GM23338 (cell line): ENCODE measurements around the gene ARRB1. TPM values are rescaled to one million over a fixed set of nuclear protein-coding genes. Genes with fewer than 3 reads are reported as not detected.

Experiments used
- ATAC-seq: fragments of 200-7000 bp; cut with Tn5 transposase; 3 replicates; pipeline ENCODE4 v1.9.1; 2020
- DNase-seq: peaks from one replicate; pipeline ENCODE4 v3.0.0-alpha.2; 2015; ENCODE audit warnings: low spot score
- H2AFZ ChIP-seq: fragments of 200-600 bp; sonication (generic); 2 replicates; pipeline ENCODE4 v1.8.0; 2016; ENCODE audit warnings: antibody characterized with exemption, mild to moderate bottlenecking, moderate library complexity
- H3F3A ChIP-seq: fragments of 200-600 bp; sonication (generic); replicated peaks from 2 replicates; pipeline ENCODE4 v1.8.0; 2017; ENCODE audit warnings: antibody characterized with exemption, mixed run types, low read depth
- H3K27ac ChIP-seq: fragments of 200-600 bp; sonication (generic); 2 replicates; pipeline ENCODE4 v1.6.1; 2016; ENCODE audit warnings: low read depth
- H3K27me3 ChIP-seq: fragments of 200-600 bp; sonication (generic); 2 replicates; pipeline ENCODE4 v1.8.0; 2016; ENCODE audit warnings: mild to moderate bottlenecking, mixed run types, moderate library complexity; ENCODE audit not compliant: insufficient read depth
- H3K36me3 ChIP-seq: fragments of 200-600 bp; sonication (generic); 2 replicates; pipeline ENCODE4 v1.8.0; 2016; ENCODE audit warnings: mild to moderate bottlenecking; ENCODE audit not compliant: insufficient read depth
- H3K4me1 ChIP-seq: fragments of 200-600 bp; sonication (generic); 2 replicates; pipeline ENCODE4 v1.8.0; 2016; ENCODE audit warnings: mild to moderate bottlenecking, moderate library complexity; ENCODE audit not compliant: insufficient read depth
- H3K4me2 ChIP-seq: fragments of 200-600 bp; sonication (generic); 2 replicates; pipeline ENCODE4 v1.7.1; 2017; ENCODE audit warnings: mixed run types
- H3K4me3 ChIP-seq: fragments of 200-600 bp; sonication (generic); 2 replicates; pipeline ENCODE4 v1.6.1; 2016; ENCODE audit warnings: mixed run types
- H3K79me2 ChIP-seq: fragments of 200-600 bp; sonication (generic); replicated peaks from 2 replicates; pipeline ENCODE4 v1.8.0; 2017; ENCODE audit warnings: mild to moderate bottlenecking; ENCODE audit not compliant: insufficient read depth
- H3K9me2 ChIP-seq: fragments of 200-600 bp; sonication (generic); 2 replicates; pipeline ENCODE4 v1.8.0; 2017; ENCODE audit not compliant: insufficient read depth
- H4K20me1 ChIP-seq: fragments of 200-600 bp; sonication (generic); replicated peaks from 2 replicates; pipeline ENCODE4 v1.8.0; 2017; ENCODE audit warnings: mild to moderate bottlenecking; ENCODE audit not compliant: insufficient read depth
- H3K27ac Mint-ChIP-seq: 2 replicates; pipeline ENCODE4 v1.8.0; 2020; ENCODE audit warnings: inconsistent platforms, mild to moderate bottlenecking, moderate library complexity, mixed read lengths
- H3K27me3 Mint-ChIP-seq: 3 replicates; pipeline ENCODE4 v1.8.0; 2022; ENCODE audit warnings: low read depth, mild to moderate bottlenecking, moderate library complexity, mixed read lengths, inconsistent platforms; ENCODE audit not compliant: insufficient read depth, poor library complexity
- H3K36me3 Mint-ChIP-seq: 3 replicates; pipeline ENCODE4 v1.8.0; 2021; ENCODE audit warnings: low read depth, mild to moderate bottlenecking, inconsistent platforms, moderate library complexity, mixed read lengths
- H3K4me1 Mint-ChIP-seq: 3 replicates; pipeline ENCODE4 v1.8.0; 2020; ENCODE audit warnings: mild to moderate bottlenecking, inconsistent platforms, mixed read lengths
- H3K4me3 Mint-ChIP-seq: 3 replicates; pipeline ENCODE4 v1.8.0; 2021; ENCODE audit warnings: moderate library complexity, mild to moderate bottlenecking, inconsistent platforms, mixed read lengths
- H3K9me3 Mint-ChIP-seq: 3 replicates; pipeline ENCODE4 v1.8.0; 2020; ENCODE audit warnings: moderate library complexity, mild to moderate bottlenecking, inconsistent platforms, mixed read lengths
- CREB1 ChIP-seq: fragments of 250-450 bp; sonication (Bioruptor Pico); IDR thresholded peaks from 2 replicates; pipeline ENCODE4 v1.5.0; 2020; ENCODE audit warnings: low read depth, mild to moderate bottlenecking, moderate library complexity
- EZH2 ChIP-seq: fragments of 200-600 bp; sonication (generic); IDR thresholded peaks from one replicate; pipeline ENCODE4 v1.8.0; 2017; ENCODE audit warnings: antibody characterized with exemption, mild to moderate bottlenecking, low read depth; ENCODE audit not compliant: unreplicated experiment
- JUNB ChIP-seq: IDR thresholded peaks from one replicate; pipeline ENCODE4 v1.6.1; 2016; ENCODE audit warnings: antibody characterized with exemption; ENCODE audit not compliant: unreplicated experiment
- POLR2AphosphoS5 ChIP-seq: IDR thresholded peaks from 2 replicates; pipeline ENCODE4 v1.6.1; 2016; ENCODE audit warnings: antibody characterized with exemption, low read depth
- STAT1 ChIP-seq: IDR thresholded peaks from one replicate; pipeline ENCODE4 v1.6.1; 2016; ENCODE audit warnings: antibody characterized with exemption; ENCODE audit not compliant: unreplicated experiment
- ZNF114 ChIP-seq: fragments of 250-450 bp; sonication (Bioruptor Pico); IDR thresholded peaks from 2 replicates; pipeline ENCODE4 v1.5.0; 2020; ENCODE audit warnings: mild to moderate bottlenecking, moderate library complexity
- ZNF331 ChIP-seq: fragments of 250-450 bp; sonication (Bioruptor Pico); IDR thresholded peaks from 2 replicates; pipeline ENCODE4 v1.5.0; 2020; ENCODE audit warnings: low read depth, mild to moderate bottlenecking, moderate library complexity
- polyA plus RNA-seq: library from polyadenylated mRNA; unstranded; fragments of >200 nt; fragmentation: Nextera tagmentation; extraction: Ambion mirVana; gene quantifications from 2 replicates; pipeline ENCODE4 v1.2.1, GENCODE V29; 2016
- total RNA-seq: library from RNA; depleted of rRNA; stranded (reverse); fragments of >200 nt; shearing (Covaris generic); gene quantifications from 2 replicates; pipeline ENCODE4 v1.2.3, GENCODE V29; 2014
- TF ChIP-seq, protein P1 (sequence below): IDR thresholded peaks from one replicate; pipeline ENCODE4 v1.6.1; 2018; ENCODE audit warnings: antibody characterized with exemption; ENCODE audit not compliant: unreplicated experiment
- TF ChIP-seq, protein P2 (sequence below): IDR thresholded peaks from 2 replicates; pipeline ENCODE4 v1.6.1; 2016; ENCODE audit warnings: antibody characterized with exemption
- TF ChIP-seq, protein P3 (sequence below), 2 experiments: fragments of 200-600 bp in 1 of 2; sonication (generic) in 1 of 2; conservative IDR thresholded peaks; 2 replicates each; pipeline versions ENCODE4 v1.5.1 to v1.6.1; 2016 to 2017; ENCODE audit warnings: antibody characterized with exemption in 2 of 2, low read depth in 2 of 2, mild to moderate bottlenecking in 2 of 2, moderate library complexity in 1 of 2

The ARRB1 gene
- total and polyA plus RNA-seq, 2 experiments from 2014 or later: 6.3 to 11.1 TPM

DNA sequence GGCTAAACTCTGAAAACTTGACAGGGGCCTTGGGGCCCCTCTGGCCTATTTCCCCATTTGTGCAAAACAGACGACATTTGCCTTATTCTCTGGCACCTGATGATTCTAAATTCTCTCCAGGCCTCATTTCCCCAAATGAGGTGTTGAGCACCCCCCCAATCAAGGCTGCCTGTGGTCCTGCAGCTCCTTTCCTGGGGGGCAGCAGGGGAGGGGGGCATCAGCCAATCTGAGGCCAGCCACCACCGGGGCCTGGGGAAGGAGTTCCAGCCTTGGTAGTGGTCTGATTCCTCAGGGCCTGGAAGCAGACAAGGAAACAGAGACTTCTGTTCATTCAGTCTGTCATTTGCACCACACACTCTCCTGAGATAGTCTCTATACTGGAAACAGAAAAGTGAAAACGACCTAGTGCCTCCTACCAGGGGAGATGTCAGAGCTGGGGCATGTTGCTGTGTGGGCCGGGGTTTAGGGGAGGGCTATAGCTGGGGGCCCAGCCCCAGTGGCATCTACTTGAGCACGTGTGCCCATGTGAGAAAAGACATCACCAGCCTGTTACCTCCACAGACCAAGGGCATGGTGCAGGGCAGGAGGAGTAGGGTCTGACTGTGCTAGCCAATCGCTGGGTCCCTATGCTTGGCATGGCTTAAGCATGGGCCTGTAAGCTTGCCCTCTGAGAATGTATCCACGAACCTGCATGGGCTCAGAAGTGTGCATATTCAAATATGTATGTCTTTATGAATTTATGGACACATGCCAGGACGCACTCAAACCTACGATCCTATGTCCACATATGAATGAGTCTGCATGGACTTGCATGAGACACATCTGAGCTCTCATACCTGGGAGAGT, 112.6 kb downstream of the ARRB1 start:
- Histone ChIP-seq H3F3A (no peaks in the 10 kb centered on the region), H4K20me1 (no peaks in the 10 kb centered on the region), H3K9me2 (no peaks in the 10 kb centered on the region), H3K79me2 (no peaks in the 10 kb centered on the region), H3K4me3 (peak overlapping the region; percentile 26; the same call in 1 of the 2 replicates), H3K4me2 (peak overlapping the region; percentile 88), H2AFZ (no peak overlapping the region), H3K27ac (no peak overlapping the region), H3K36me3 (no peaks in the 10 kb centered on the region), H3K4me1 (peaks cover 19% of the 10 kb centered on the region), H3K27me3 (peaks cover 44% of the 10 kb centered on the region)
- Mint-ChIP-seq H3K9me3 (no peaks in the 10 kb centered on the region), H3K4me1 (peaks cover 44% of the 10 kb centered on the region), H3K4me3 (peak overlapping the region; percentile 77; the same call in 1 of the 3 replicates), H3K27ac (no peak overlapping the region), H3K27me3 (peaks cover 42% of the 10 kb centered on the region), H3K36me3 (no peaks in the 10 kb centered on the region)
- TF ChIP-seq, protein P1, sequence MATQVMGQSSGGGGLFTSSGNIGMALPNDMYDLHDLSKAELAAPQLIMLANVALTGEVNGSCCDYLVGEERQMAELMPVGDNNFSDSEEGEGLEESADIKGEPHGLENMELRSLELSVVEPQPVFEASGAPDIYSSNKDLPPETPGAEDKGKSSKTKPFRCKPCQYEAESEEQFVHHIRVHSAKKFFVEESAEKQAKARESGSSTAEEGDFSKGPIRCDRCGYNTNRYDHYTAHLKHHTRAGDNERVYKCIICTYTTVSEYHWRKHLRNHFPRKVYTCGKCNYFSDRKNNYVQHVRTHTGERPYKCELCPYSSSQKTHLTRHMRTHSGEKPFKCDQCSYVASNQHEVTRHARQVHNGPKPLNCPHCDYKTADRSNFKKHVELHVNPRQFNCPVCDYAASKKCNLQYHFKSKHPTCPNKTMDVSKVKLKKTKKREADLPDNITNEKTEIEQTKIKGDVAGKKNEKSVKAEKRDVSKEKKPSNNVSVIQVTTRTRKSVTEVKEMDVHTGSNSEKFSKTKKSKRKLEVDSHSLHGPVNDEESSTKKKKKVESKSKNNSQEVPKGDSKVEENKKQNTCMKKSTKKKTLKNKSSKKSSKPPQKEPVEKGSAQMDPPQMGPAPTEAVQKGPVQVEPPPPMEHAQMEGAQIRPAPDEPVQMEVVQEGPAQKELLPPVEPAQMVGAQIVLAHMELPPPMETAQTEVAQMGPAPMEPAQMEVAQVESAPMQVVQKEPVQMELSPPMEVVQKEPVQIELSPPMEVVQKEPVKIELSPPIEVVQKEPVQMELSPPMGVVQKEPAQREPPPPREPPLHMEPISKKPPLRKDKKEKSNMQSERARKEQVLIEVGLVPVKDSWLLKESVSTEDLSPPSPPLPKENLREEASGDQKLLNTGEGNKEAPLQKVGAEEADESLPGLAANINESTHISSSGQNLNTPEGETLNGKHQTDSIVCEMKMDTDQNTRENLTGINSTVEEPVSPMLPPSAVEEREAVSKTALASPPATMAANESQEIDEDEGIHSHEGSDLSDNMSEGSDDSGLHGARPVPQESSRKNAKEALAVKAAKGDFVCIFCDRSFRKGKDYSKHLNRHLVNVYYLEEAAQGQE: no peak
- TF ChIP-seq, protein P2, sequence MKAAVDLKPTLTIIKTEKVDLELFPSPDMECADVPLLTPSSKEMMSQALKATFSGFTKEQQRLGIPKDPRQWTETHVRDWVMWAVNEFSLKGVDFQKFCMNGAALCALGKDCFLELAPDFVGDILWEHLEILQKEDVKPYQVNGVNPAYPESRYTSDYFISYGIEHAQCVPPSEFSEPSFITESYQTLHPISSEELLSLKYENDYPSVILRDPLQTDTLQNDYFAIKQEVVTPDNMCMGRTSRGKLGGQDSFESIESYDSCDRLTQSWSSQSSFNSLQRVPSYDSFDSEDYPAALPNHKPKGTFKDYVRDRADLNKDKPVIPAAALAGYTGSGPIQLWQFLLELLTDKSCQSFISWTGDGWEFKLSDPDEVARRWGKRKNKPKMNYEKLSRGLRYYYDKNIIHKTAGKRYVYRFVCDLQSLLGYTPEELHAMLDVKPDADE: no peak
- TF ChIP-seq ZNF331 (CRISPR knock-in tag) (no peak), STAT1 (no peak), JUNB (no peak), EZH2 (no peak), ZNF114 (CRISPR knock-in tag) (no peak), CREB1 (no peak), POLR2AphosphoS5 (no peak)
- TF ChIP-seq, protein P3, sequence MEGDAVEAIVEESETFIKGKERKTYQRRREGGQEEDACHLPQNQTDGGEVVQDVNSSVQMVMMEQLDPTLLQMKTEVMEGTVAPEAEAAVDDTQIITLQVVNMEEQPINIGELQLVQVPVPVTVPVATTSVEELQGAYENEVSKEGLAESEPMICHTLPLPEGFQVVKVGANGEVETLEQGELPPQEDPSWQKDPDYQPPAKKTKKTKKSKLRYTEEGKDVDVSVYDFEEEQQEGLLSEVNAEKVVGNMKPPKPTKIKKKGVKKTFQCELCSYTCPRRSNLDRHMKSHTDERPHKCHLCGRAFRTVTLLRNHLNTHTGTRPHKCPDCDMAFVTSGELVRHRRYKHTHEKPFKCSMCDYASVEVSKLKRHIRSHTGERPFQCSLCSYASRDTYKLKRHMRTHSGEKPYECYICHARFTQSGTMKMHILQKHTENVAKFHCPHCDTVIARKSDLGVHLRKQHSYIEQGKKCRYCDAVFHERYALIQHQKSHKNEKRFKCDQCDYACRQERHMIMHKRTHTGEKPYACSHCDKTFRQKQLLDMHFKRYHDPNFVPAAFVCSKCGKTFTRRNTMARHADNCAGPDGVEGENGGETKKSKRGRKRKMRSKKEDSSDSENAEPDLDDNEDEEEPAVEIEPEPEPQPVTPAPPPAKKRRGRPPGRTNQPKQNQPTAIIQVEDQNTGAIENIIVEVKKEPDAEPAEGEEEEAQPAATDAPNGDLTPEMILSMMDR (conservative IDR thresholded peaks at IDR 0.05; ENCODE audit: low read depth in 2 of 2): no peak
- DNase-seq: no peak
- ATAC-seq: no peak
